ENCODE results near the gene ELOVL6. TPM values are rescaled to one million over a fixed set of nuclear protein-coding genes. Genes with fewer than 3 reads are reported as not detected.

The ELOVL6 gene
- total and polyA plus RNA-seq, 8 donors = 3.2 to 27.9 (median 4.4) TPM

DNA sequence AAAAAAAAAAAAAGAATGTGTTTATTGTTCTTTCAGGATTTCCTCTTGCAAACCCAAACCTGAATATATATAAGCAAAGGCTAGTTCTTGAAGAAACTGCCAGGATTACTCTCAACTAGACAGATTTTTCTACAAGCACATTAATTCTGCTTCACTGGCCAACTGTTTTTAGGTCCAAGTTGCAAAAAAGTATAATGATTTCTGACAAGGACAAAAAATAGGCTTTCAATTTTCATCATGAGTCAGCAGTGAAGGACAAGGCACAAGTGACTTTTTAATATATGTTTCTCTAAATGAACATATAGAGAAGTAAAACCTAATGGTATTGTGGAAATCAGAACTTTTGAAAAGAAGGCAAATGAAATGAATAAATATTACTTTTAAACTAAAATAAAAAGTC, 73.7 kb downstream of the ELOVL6 start:
- peaks cover 0 to 1% (median 0%) of the 10 kb centered on the region in 4 donors for H3K4me1 ChIP-seq
- H3K36me3 ChIP-seq = no peaks in the 10 kb centered on the region
- H3K27me3 ChIP-seq = no peaks in the 10 kb centered on the region
- H3K9me3 ChIP-seq = no peaks in the 10 kb centered on the region
- no peak for DNase-seq
- TF ChIP-seq POLR2A (IDR thresholded peaks at IDR 0.05) (no peak), EP300 (IDR thresholded peaks at IDR 0.05) (no peak)
- intact Hi-C loops (cut with DNase I; ENCODE audit: low total_unique reads) = no loop called here
- H3K4me3 ChIP-seq = no peak overlapping the region
- no peak overlapping the region for H3K27ac ChIP-seq

DNA sequence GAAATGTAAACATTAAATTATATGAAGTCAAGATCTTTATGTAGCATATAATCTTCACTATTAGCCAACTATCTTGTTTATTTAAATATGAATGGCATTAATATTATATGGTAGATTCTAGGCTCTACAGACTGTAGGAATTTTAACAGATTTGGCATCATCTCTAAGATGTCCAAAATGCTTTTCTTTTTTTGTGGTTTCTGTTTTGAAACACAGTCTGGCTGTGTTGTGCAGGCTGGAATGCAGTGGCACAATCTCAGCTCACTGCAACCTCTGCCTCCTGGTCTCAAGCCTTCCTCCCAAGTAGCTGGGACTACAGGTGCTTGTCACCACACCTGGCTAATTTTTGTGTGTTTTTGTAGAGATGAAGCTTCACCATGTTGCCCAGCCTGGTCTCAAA, 76.2 kb downstream of the ELOVL6 start:
- Histone ChIP-seq H3K4me1 (peaks cover 0 to 8% (median 0%) of the 10 kb centered on the region in 4 donors), H3K9me3 (no peaks in the 10 kb centered on the region), H3K27ac (no peak overlapping the region), H3K4me3 (no peak overlapping the region), H3K36me3 (no peaks in the 10 kb centered on the region), H3K27me3 (no peaks in the 10 kb centered on the region)
- intact Hi-C loops (cut with DNase I; ENCODE audit: low total_unique reads) = no loop called here
- DNase-seq = no peak
- TF ChIP-seq, protein P1, sequence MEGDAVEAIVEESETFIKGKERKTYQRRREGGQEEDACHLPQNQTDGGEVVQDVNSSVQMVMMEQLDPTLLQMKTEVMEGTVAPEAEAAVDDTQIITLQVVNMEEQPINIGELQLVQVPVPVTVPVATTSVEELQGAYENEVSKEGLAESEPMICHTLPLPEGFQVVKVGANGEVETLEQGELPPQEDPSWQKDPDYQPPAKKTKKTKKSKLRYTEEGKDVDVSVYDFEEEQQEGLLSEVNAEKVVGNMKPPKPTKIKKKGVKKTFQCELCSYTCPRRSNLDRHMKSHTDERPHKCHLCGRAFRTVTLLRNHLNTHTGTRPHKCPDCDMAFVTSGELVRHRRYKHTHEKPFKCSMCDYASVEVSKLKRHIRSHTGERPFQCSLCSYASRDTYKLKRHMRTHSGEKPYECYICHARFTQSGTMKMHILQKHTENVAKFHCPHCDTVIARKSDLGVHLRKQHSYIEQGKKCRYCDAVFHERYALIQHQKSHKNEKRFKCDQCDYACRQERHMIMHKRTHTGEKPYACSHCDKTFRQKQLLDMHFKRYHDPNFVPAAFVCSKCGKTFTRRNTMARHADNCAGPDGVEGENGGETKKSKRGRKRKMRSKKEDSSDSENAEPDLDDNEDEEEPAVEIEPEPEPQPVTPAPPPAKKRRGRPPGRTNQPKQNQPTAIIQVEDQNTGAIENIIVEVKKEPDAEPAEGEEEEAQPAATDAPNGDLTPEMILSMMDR (IDR thresholded peaks at IDR 0.05) = no peak
- no peak for TF ChIP-seq POLR2A (IDR thresholded peaks at IDR 0.05)
- TF ChIP-seq EP300 (IDR thresholded peaks at IDR 0.05) = no peak
- TF ChIP-seq POLR2AphosphoS5 (IDR thresholded peaks at IDR 0.05) = no peak

DNA sequence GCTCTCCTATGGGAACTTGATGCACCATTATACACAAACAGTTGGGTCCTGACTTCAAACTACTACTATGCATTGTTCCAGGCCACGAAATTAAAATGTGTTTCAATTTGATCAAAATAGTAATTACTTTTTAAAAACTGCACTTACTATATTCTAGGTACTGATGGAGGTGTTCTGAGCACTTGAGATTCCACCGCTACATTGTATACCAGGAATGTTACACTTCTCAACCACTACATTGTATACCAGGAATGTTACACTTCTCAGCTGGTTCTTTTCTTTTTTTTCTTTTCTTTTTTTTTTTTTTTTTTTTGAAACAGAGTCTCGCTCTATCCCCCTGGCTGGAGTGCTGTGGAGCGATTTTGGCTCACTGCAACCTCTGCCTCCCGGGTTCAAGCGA, 77.9 kb downstream of the ELOVL6 start:
- 85 to 98% (median 96%) methylated on average over 6 of the region's 6 CpGs for WGBS, 5 donors
- H3K4me1 ChIP-seq = peaks cover 0 to 8% (median 0%) of the 10 kb centered on the region in 4 donors
- DNase-seq = no peak
- H3K27ac ChIP-seq = no peak overlapping the region
- no peaks in the 10 kb centered on the region for H3K36me3 ChIP-seq
- H3K9me3 ChIP-seq = no peaks in the 10 kb centered on the region
- H3K27me3 ChIP-seq = no peaks in the 10 kb centered on the region
- intact Hi-C loops (cut with DNase I; ENCODE audit: low total_unique reads) = no loop called here
- TF ChIP-seq POLR2AphosphoS5 (IDR thresholded peaks at IDR 0.05) = no peak
- no peak overlapping the region for H3K4me3 ChIP-seq

DNA sequence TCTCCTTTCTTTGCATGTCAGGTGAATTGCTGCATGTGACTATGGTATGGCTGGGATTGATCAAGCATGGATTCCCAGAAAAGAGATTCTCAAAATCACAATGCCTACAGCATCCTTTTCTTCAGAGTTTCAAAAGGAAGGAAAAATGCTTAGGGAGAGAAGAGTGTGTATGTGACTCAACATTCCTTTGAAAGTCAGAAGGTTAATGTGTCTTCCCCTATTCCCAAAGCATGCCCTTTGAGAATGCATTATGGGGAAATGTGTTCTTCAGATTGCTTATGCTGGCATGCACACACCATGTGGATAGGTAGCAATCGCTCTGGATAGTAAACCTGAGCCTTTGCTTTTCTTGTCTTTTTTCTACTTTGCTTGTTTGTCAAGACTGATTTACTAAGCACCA, 78.5 kb downstream of the ELOVL6 start:
- Histone ChIP-seq H3K36me3 (no peaks in the 10 kb centered on the region), H3K4me1 (peaks cover 0 to 8% (median 0%) of the 10 kb centered on the region in 4 donors), H3K4me3 (no peak overlapping the region), H3K27ac (peak overlapping the region in 1 of 5 donors; percentile 22), H3K27me3 (no peaks in the 10 kb centered on the region), H3K9me3 (no peaks in the 10 kb centered on the region)
- intact Hi-C loops (cut with DNase I; ENCODE audit: low total_unique reads) = no loop called here
- DNase-seq = no peak
- no peak for TF ChIP-seq POLR2AphosphoS5 (IDR thresholded peaks at IDR 0.05)
- no peak for TF ChIP-seq POLR2A (IDR thresholded peaks at IDR 0.05)
- TF ChIP-seq, protein P1 (IDR thresholded peaks at IDR 0.05) = no peak
- TF ChIP-seq EP300 (IDR thresholded peaks at IDR 0.05) = no peak
- WGBS, 5 donors = 71 to 83% (median 79%) methylated on average over 1 of the region's 1 CpG

DNA sequence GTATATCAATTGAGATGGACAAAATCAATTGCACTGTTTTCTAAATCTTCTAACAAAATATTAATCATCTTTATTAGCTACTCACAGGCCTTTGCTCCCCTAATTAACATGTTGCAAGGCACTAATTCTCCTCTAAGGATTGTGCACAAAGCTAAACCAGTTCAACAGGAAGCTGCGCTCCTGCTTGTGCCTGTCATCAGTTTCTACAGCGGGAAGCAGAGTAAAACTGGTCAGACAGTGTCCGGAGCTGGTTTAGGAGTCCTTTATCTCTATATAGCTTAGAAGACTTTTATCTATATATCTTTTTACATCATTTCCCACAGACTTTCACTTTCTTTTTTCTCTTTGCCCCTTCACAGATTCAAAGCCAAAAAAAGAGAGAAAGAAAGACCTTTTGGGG, 79.1 kb downstream of the ELOVL6 start:
- intact Hi-C loops (cut with DNase I; ENCODE audit: low total_unique reads) = no loop called here
- WGBS, 5 donors = 19 to 40% (median 28%) methylated on average over 3 of the region's 3 CpGs

DNA sequence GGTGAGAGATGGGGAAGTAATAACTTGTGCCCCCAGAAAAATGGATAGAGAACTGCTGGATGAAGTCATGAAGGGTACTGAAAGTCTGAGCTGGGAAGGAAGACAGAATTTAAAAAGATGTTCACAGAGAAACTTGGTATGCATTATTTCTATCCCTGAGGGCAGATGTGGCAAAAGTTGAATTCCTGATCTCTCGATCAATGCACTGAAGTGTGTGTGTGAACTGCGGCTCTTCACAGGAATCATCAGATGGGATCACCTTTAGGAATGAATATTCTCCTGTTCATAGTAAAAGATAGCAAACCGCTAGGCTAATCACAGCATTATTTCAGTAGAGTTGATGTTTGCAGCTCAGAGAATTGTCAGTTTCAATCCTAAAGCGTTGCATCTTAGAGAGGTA, 86.4 kb downstream of the ELOVL6 start:
- no peak overlapping the region for H3K4me3 ChIP-seq
- WGBS, 5 donors = 96 to 99% (median 96%) methylated on average over 4 of the region's 4 CpGs
- intact Hi-C loops (cut with DNase I; ENCODE audit: low total_unique reads) = no loop called here
- DNase-seq = no peak
- no peaks in the 10 kb centered on the region for H3K9me3 ChIP-seq
- H3K36me3 ChIP-seq = no peaks in the 10 kb centered on the region
- peaks cover 0 to 9% (median 0%) of the 10 kb centered on the region in 4 donors for H3K4me1 ChIP-seq
- no peak overlapping the region for H3K27ac ChIP-seq
- H3K27me3 ChIP-seq = no peaks in the 10 kb centered on the region
- TF ChIP-seq EP300 (IDR thresholded peaks at IDR 0.05) = no peak
- TF ChIP-seq POLR2A (IDR thresholded peaks at IDR 0.05) = no peak
- no peak for TF ChIP-seq POLR2AphosphoS5 (IDR thresholded peaks at IDR 0.05)
- TF ChIP-seq, protein P1 (IDR thresholded peaks at IDR 0.05) = no peak

More for the DNA sequence above, 79.1 kb downstream of the ELOVL6 start:
- TF ChIP-seq EP300 (IDR thresholded peaks at IDR 0.05) (no peak), POLR2AphosphoS5 (IDR thresholded peaks at IDR 0.05) (peak in 1 of 3 donors; percentile 24)
- no peaks in the 10 kb centered on the region for H3K36me3 ChIP-seq
- H3K4me3 ChIP-seq = no peak overlapping the region
- H3K9me3 ChIP-seq = no peaks in the 10 kb centered on the region
- peaks cover 0 to 8% (median 0%) of the 10 kb centered on the region in 4 donors for H3K4me1 ChIP-seq
- H3K27ac ChIP-seq = peak overlapping the region in 1 of 5 donors; percentile 22
- no peaks in the 10 kb centered on the region for H3K27me3 ChIP-seq
- DNase-seq = peak; percentile 37 to 85

All from stomach (tissue), 9 donors.